ENCODE results near the gene COL27A1. TPM values are rescaled to one million over a fixed set of nuclear protein-coding genes. Genes with fewer than 3 reads are reported as not detected.

Gene COL27A1
- total and polyA plus RNA-seq, 2 experiments from 2014 or later, result 44.6 to 47.0 TPM

GRCh38 chr9:114341991-114342390 is 186.7 kb downstream of the COL27A1 start:
- 88% methylated on average over 4 of the region's 4 CpGs for WGBS (ENCODE audit: low lambda C conversion rate, missing lambda C conversion rate)
- Histone ChIP-seq H3K36me3 (replicated peaks; ENCODE audit: insufficient read depth, low read depth) (no peaks in the 10 kb centered on the region), H3K4me2 (no peak overlapping the region), H3K27me3 (no peaks in the 10 kb centered on the region), H3K9me3 (ENCODE audit: low read depth) (no peaks in the 10 kb centered on the region), H3K79me2 (no peaks in the 10 kb centered on the region), H4K20me1 (ENCODE audit: insufficient read depth, poor library complexity, severe bottlenecking) (no peaks in the 10 kb centered on the region), H3K9me2 (replicated peaks; ENCODE audit: insufficient read depth) (no peaks in the 10 kb centered on the region), H3K4me3 (no peak overlapping the region), H3K4me1 (ENCODE audit: insufficient read depth) (no peaks in the 10 kb centered on the region), H2AFZ (no peak overlapping the region), H3K27ac (no peak overlapping the region)
- no peak for DNase-seq (ENCODE audit: low spot score)
- TF ChIP-seq CTCF (IDR thresholded peaks at IDR 0.05; ENCODE audit: poor library complexity) (no peak), EZH2phosphoT487 (IDR thresholded peaks at IDR 0.05; ENCODE audit: low read depth, severe bottlenecking, unreplicated experiment) (no peak), EZH2 (IDR thresholded peaks at IDR 0.05; ENCODE audit: borderline replicate concordance) (no peak)

GRCh38 chr9:114342755-114343440 is 187.6 kb downstream of the COL27A1 start:
- H4K20me1 ChIP-seq (ENCODE audit: insufficient read depth, poor library complexity, severe bottlenecking), result no peaks in the 10 kb centered on the region
- no peaks in the 10 kb centered on the region for H3K79me2 ChIP-seq
- no peaks in the 10 kb centered on the region for H3K9me2 ChIP-seq (replicated peaks; ENCODE audit: insufficient read depth)
- WGBS (ENCODE audit: low lambda C conversion rate, missing lambda C conversion rate), result 92% methylated on average over 5 of the region's 5 CpGs
- TF ChIP-seq CTCF (IDR thresholded peaks at IDR 0.05; ENCODE audit: poor library complexity), result no peak
- no peak for TF ChIP-seq EZH2phosphoT487 (IDR thresholded peaks at IDR 0.05; ENCODE audit: low read depth, severe bottlenecking, unreplicated experiment)
- TF ChIP-seq EZH2 (IDR thresholded peaks at IDR 0.05; ENCODE audit: borderline replicate concordance), result no peak
- no peak overlapping the region for H3K4me2 ChIP-seq
- no peaks in the 10 kb centered on the region for H3K27me3 ChIP-seq
- H3K4me1 ChIP-seq (ENCODE audit: insufficient read depth), result no peaks in the 10 kb centered on the region
- DNase-seq (ENCODE audit: low spot score), result no peak
- no peak overlapping the region for H2AFZ ChIP-seq
- H3K9me3 ChIP-seq (ENCODE audit: low read depth), result no peaks in the 10 kb centered on the region
- no peak overlapping the region for H3K27ac ChIP-seq
- H3K4me3 ChIP-seq, result no peak overlapping the region
- no peaks in the 10 kb centered on the region for H3K36me3 ChIP-seq (replicated peaks; ENCODE audit: insufficient read depth, low read depth)

- 84% methylated on average over 9 of the region's 9 CpGs for WGBS (ENCODE audit: low lambda C conversion rate, missing lambda C conversion rate)
Observed at GRCh38 chr9:114343471-114344187, 188.3 kb downstream of the COL27A1 start.

More at GRCh38 chr9:114343471-114344187, 188.3 kb downstream of the COL27A1 start:
- Histone ChIP-seq H3K79me2 (no peaks in the 10 kb centered on the region), H3K36me3 (replicated peaks; ENCODE audit: insufficient read depth, low read depth) (no peaks in the 10 kb centered on the region), H3K27ac (peak overlapping the region; percentile 50), H4K20me1 (ENCODE audit: insufficient read depth, poor library complexity, severe bottlenecking) (no peaks in the 10 kb centered on the region), H3K9me3 (ENCODE audit: low read depth) (no peaks in the 10 kb centered on the region), H2AFZ (no peak overlapping the region), H3K4me1 (ENCODE audit: insufficient read depth) (peaks cover 4% of the 10 kb centered on the region), H3K4me2 (no peak overlapping the region), H3K27me3 (no peaks in the 10 kb centered on the region), H3K4me3 (no peak overlapping the region), H3K9me2 (replicated peaks; ENCODE audit: insufficient read depth) (no peaks in the 10 kb centered on the region)
- no peak for TF ChIP-seq EZH2 (IDR thresholded peaks at IDR 0.05; ENCODE audit: borderline replicate concordance)
- TF ChIP-seq CTCF (IDR thresholded peaks at IDR 0.05; ENCODE audit: poor library complexity), result no peak
- TF ChIP-seq EZH2phosphoT487 (IDR thresholded peaks at IDR 0.05; ENCODE audit: low read depth, severe bottlenecking, unreplicated experiment), result no peak
- peak; percentile 34 for DNase-seq (ENCODE audit: low spot score)
